Posterior cingulate gyrus (tissue), 11 donors: ENCODE data around the gene GARIN3.
"Not testable (repeated sequence)": the region's sequence is repeated elsewhere in the genome, so short reads cannot be mapped to it uniquely, and the experiment has no call there.

Experiments used
- DNase-seq, 10 donors: peaks; one replicate each; pipeline versions ENCODE4 v3.0.0 to v3.0.0-alpha.2; 2020 to 2021; ENCODE audit warnings: mixed read lengths in 3 of 10
- intact Hi-C: fragments of 100-400 bp; cut with DNase I; formaldehyde crosslinking; loops from one replicate; pipeline ENCODE4 v1.15.1; 2023

GARIN3 gene

GRCh38 chr5:157186309-157187045 lies 20.4 kb upstream of the GARIN3 start:
- intact Hi-C loops: no loop called here
- no peak for DNase-seq

GRCh38 chr5:157185122-157185521 lies 19.1 kb upstream of the GARIN3 start:
- intact Hi-C loops, DNase-seq: not testable (repeated sequence)

GRCh38 chr5:157184117-157184670 lies 18.1 kb upstream of the GARIN3 start:
- intact Hi-C loops: no loop called here

GRCh38 chr5:157182143-157182757 lies 16.2 kb upstream of the GARIN3 start:
- intact Hi-C loops: no loop called here
- no peak for DNase-seq

More at GRCh38 chr5:157184117-157184670, 18.1 kb upstream of the GARIN3 start:
- no peak for DNase-seq

- DNase-seq: no peak
- intact Hi-C loops: no loop called here
These were observed 14.6 kb upstream of the GARIN3 start, which contains the start of gene ITK for GRCh38 chr5:157180374-157181264. ITK (plus strand) TSS chr5:157180840; CDS start chr5:157180978, 138 bp downstream.

- DNase-seq: no peak
- intact Hi-C loops: no loop called here
These were observed 12.9 kb upstream of the GARIN3 start for GRCh38 chr5:157178966-157179365.

GRCh38 chr5:157177953-157178352 lies 11.9 kb upstream of the GARIN3 start:
- intact Hi-C loops: no loop called here
- DNase-seq: no peak

- no peak for DNase-seq
- intact Hi-C loops: no loop called here
These were observed 9.1 kb upstream of the GARIN3 start for GRCh38 chr5:157175071-157175612.

- no peak for DNase-seq
- intact Hi-C loops: no loop called here
These were observed 6.3 kb upstream of the GARIN3 start for GRCh38 chr5:157172403-157172802.

- DNase-seq: peak in 1 of 10 donors; percentile 66
- intact Hi-C loops: no loop called here
These were observed 2.2 kb upstream of the GARIN3 start for GRCh38 chr5:157168286-157168685.

GRCh38 chr5:157167214-157167621 lies 1.2 kb upstream of the GARIN3 start:
- DNase-seq: no peak
- intact Hi-C loops: no loop called here

GRCh38 chr5:157165668-157166067 lies 396 bp downstream of the GARIN3 start:
- DNase-seq: no peak
- intact Hi-C loops: no loop called here

GRCh38 chr5:157165261-157165660 lies 803 bp downstream of the GARIN3 start:
- DNase-seq: no peak
- intact Hi-C loops: no loop called here

GRCh38 chr5:157164521-157164920 lies 1.5 kb downstream of the GARIN3 start:
- DNase-seq: no peak
- intact Hi-C loops: no loop called here

- intact Hi-C loops: no loop called here
- peak in 1 of 10 donors; percentile 65 for DNase-seq
These were observed 3.0 kb downstream of the GARIN3 start for GRCh38 chr5:157162919-157163510.

GRCh38 chr5:157161996-157162395 lies 4.1 kb downstream of the GARIN3 start:
- peak in 1 of 10 donors; percentile 65 for DNase-seq
- intact Hi-C loops: no loop called here

- intact Hi-C loops: no loop called here
- DNase-seq: no peak
These were observed 6.1 kb downstream of the GARIN3 start for GRCh38 chr5:157160001-157160400.

- no peak for DNase-seq
- intact Hi-C loops: no loop called here
These were observed 6.8 kb downstream of the GARIN3 start for GRCh38 chr5:157159209-157159751.

- no peak for DNase-seq
- intact Hi-C loops: no loop called here
These were observed 8.7 kb downstream of the GARIN3 start for GRCh38 chr5:157157293-157157891.
